ENCODE measurements around the gene SMARCD2.

DNA sequence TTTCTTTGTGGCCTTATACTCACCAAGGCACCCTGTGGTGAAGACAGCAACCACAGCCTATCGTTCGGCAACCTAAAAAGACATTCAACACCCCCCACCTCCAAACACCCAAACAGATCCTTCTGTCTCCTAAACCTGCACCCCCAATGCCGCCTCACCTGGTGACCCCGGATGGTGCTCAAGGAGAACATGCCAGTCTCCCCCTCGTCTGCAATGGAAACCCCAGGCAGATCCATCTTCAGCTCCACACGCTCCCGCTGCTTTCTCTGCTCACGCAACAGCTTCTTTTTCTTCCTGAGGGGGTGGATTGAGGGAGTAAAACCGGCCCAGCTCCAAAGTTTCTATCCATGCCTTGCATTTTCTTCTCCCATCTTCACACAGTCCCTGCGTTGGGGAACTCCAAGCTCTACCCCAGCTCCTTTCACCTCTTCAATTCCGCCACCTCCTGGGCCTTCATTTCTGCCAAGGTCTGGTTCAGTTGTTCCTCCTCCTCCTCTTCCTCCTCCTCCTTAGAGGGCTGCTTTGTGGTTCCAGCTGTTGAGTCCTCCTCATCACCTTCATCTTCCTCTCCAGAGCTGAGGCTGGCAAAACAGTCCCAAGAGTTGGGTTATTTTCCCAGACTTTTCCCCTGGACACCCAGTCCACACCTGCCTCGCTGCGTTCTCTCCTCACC is 18.7 kb downstream of the SMARCD2 start:
- no peak for TF ChIP-seq EP300 (IDR thresholded peaks at IDR 0.05)
- TF ChIP-seq, protein P1, sequence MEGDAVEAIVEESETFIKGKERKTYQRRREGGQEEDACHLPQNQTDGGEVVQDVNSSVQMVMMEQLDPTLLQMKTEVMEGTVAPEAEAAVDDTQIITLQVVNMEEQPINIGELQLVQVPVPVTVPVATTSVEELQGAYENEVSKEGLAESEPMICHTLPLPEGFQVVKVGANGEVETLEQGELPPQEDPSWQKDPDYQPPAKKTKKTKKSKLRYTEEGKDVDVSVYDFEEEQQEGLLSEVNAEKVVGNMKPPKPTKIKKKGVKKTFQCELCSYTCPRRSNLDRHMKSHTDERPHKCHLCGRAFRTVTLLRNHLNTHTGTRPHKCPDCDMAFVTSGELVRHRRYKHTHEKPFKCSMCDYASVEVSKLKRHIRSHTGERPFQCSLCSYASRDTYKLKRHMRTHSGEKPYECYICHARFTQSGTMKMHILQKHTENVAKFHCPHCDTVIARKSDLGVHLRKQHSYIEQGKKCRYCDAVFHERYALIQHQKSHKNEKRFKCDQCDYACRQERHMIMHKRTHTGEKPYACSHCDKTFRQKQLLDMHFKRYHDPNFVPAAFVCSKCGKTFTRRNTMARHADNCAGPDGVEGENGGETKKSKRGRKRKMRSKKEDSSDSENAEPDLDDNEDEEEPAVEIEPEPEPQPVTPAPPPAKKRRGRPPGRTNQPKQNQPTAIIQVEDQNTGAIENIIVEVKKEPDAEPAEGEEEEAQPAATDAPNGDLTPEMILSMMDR (IDR thresholded peaks at IDR 0.05), result no peak
